KOPT-K1 (cell line): ENCODE results near the gene ARFIP2.

Source experiments
- H3K27ac ChIP-seq: fragments of 200-600 bp; sonication (generic); 2 replicates; pipeline ENCODE4 v1.5.1; 2016; ENCODE audit warnings: antibody characterized with exemption, mild to moderate bottlenecking, low read depth, low read length; ENCODE audit not compliant: poor library complexity, severe bottlenecking
- H3K36me3 ChIP-seq: fragments of 200-600 bp; sonication (generic); 2 replicates; pipeline ENCODE4 v1.5.1; 2017; ENCODE audit warnings: antibody characterized with exemption, mild to moderate bottlenecking, low read length, moderate library complexity; ENCODE audit not compliant: insufficient read depth
- H3K9me3 ChIP-seq: fragments of 200-600 bp; sonication (generic); 2 replicates; pipeline ENCODE4 v1.5.1; 2017; ENCODE audit warnings: antibody characterized with exemption, low read length, mild to moderate bottlenecking; ENCODE audit not compliant: insufficient read depth, poor library complexity, severe bottlenecking

ARFIP2 gene

DNA sequence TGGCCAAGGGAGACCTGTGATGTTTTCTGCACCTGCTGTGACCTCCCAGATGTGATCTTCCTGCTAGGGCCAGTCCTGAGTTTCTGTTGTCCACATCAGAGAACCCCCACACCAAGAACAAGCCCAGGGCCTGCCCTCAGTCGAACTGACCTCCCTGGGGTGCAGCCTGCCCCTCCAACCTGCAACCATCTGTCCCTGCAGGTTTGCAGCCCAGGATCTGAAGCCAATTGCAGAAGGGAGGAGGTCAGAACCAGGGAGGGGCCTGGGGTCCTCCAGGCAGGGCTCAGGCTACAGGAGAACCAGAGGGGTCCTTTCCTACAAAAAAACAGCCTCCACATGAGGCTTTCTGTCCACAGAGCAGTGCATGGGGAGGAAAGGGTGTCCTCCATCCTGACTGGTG lies 8.2 kb downstream of the ARFIP2 start:
- Histone ChIP-seq H3K27ac (no peak overlapping the region), H3K9me3 (no peaks in the 10 kb centered on the region), H3K36me3 (peaks cover 15% of the 10 kb centered on the region)

DNA sequence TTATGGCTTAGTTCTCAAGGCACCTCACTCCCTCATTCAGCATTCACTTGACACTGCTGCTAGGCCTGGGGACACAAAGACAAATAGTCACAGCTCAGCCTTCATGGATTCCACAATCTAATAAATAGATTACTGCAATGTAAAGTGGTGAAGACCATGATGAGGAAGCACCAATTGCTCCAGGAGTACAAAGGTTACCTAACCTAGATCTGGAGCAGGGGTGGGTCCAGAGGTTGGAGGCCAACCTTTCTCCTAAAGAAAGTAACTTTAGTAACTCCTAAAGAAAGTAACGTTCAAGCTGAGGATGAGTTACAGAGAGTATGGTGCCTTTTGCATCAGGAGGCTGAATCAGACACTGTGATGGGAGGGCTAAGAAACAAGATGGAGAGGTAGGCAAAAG lies 11.5 kb downstream of the ARFIP2 start:
- Histone ChIP-seq H3K9me3 (no peaks in the 10 kb centered on the region), H3K27ac (no peak overlapping the region), H3K36me3 (no peaks in the 10 kb centered on the region)

DNA sequence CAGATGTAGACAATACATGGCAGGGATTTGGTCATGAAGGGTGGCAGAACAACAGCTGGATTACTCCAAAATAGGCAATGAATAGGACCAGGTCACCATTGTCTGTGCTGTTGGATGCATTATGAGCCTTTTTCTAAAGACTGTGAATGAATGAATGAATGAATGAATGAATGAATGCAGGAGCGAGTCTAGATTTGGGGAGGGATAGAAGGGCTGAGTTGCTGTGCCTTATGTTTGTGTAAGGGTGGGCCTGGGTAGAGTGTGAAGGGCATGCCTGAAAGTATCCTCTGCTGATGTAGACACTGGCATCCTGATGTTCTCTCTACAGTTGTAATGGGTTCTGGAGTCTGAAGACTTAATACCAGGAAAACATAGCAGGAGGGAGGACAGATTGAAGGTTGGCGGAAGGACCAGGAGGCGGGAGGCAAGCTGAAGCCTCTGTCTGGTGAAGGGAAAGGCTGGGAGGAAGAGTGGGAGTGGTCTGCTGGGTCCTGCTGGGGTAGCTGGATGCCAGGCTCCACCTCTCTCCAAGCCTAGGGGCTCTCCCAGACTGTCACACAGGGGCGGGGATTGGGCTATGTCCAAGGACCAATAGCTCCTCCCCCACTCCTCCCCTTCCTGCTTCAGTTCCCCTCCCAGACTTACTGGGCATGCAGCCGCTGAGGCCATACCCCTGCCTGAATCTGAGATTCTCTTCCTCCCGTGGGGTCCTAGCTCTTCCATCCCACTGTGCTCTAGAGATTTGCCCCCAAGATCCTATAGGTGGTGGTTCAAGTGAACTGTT lies 12.2 kb downstream of the ARFIP2 start:
- no peak overlapping the region for H3K27ac ChIP-seq

GRCh38 chr11:6459099-6459450 lies 22.1 kb downstream of the ARFIP2 start:
- Histone ChIP-seq H3K36me3 (no peaks in the 10 kb centered on the region), H3K9me3 (no peaks in the 10 kb centered on the region), H3K27ac (no peak overlapping the region)

More for the DNA sequence above, 12.2 kb downstream of the ARFIP2 start:
- H3K9me3 ChIP-seq: no peaks in the 10 kb centered on the region
- H3K36me3 ChIP-seq: no peaks in the 10 kb centered on the region

GRCh38 chr11:6458352-6459098 lies 22.6 kb downstream of the ARFIP2 start:
- Histone ChIP-seq H3K9me3 (no peaks in the 10 kb centered on the region), H3K27ac (no peak overlapping the region), H3K36me3 (no peaks in the 10 kb centered on the region)

DNA sequence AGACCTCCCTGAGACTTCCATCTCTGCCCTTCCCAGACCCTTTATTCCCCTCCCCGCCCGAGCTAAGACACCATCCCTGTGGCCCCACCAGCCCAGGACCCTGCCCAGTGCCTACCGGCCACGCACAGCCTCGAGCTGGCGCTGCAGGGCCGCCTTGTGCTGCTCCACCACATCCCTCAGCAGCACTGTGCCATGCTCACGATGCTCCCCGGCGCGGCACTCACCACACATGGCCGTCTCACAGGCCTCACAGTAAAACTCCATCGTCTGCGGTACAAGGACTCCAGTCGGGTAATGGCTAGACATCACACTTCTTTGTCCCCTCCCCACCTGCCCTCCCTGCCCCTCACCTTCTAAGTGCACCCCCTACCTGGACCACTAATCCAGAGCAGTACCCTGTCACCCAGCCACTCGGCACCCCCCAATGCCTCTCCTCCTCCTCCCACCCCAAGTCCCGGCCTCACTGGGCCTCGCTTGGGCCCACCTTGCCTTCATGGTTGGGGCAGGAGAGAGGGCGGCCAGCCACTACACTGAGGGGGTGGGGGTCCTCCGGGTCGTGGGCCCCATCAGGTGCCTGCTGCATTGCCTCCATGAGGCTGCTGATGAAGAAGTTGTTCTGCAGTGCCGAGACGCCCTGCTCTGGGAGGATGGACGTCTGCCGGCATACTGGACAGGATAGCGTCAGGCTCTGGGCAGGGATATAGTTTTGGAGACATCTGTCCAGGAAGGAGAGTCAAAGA lies 23.4 kb downstream of the ARFIP2 start:
- Histone ChIP-seq H3K27ac (no peak overlapping the region), H3K36me3 (no peaks in the 10 kb centered on the region), H3K9me3 (no peaks in the 10 kb centered on the region)

- Histone ChIP-seq H3K9me3 (no peaks in the 10 kb centered on the region), H3K36me3 (no peaks in the 10 kb centered on the region), H3K27ac (no peak overlapping the region)
Observed at GRCh38 chr11:6456361-6457073, 24.6 kb downstream of the ARFIP2 start.

DNA sequence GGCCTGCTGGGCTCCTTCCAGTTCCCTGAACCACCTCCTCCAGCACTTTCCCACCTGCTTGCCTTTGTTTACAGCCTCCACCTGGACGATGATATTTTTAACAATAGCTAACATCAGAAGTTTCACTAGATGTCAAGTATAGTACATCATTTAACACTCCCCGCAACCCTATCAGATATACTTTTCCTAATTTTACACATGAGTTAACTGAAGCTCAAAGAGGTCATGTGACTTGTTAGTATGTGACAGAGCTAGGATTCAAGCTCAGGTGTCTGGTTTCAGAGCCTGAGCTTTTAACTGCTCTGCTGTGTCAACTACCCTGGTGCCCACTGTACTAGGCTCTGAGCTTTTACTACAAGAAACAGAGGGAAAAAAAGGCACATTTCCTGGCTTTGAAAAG lies 26.1 kb downstream of the ARFIP2 start:
- Histone ChIP-seq H3K27ac (no peak overlapping the region), H3K36me3 (no peaks in the 10 kb centered on the region), H3K9me3 (no peaks in the 10 kb centered on the region)

GRCh38 chr11:6453152-6453551 lies 28.0 kb downstream of the ARFIP2 start:
- no peak overlapping the region for H3K27ac ChIP-seq
- H3K9me3 ChIP-seq: no peaks in the 10 kb centered on the region
- H3K36me3 ChIP-seq: no peaks in the 10 kb centered on the region

DNA sequence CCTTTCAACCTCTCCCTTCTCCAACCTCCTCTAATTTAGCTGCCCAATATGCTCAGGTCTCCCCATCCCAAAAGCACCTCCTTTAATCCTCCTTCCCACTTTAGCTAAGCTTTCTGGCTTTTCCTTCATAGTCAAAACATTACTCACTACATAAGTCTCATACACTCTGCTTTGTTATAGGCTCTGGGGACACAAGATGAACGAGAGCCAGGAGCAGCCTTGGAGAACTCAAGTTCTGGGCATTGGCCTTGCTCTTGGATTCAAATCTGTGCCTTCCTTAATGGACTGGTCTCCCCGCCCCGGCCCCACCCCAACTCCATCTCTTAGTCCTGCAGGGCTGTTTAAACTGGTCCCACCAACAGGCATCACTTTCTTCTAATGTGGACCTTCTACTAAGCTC lies 28.9 kb downstream of the ARFIP2 start:
- H3K9me3 ChIP-seq: no peaks in the 10 kb centered on the region
- H3K36me3 ChIP-seq: no peaks in the 10 kb centered on the region
- no peak overlapping the region for H3K27ac ChIP-seq

- Histone ChIP-seq H3K36me3 (no peaks in the 10 kb centered on the region), H3K27ac (no peak overlapping the region), H3K9me3 (no peaks in the 10 kb centered on the region)
Observed at GRCh38 chr11:6448574-6448973, 32.6 kb downstream of the ARFIP2 start.

DNA sequence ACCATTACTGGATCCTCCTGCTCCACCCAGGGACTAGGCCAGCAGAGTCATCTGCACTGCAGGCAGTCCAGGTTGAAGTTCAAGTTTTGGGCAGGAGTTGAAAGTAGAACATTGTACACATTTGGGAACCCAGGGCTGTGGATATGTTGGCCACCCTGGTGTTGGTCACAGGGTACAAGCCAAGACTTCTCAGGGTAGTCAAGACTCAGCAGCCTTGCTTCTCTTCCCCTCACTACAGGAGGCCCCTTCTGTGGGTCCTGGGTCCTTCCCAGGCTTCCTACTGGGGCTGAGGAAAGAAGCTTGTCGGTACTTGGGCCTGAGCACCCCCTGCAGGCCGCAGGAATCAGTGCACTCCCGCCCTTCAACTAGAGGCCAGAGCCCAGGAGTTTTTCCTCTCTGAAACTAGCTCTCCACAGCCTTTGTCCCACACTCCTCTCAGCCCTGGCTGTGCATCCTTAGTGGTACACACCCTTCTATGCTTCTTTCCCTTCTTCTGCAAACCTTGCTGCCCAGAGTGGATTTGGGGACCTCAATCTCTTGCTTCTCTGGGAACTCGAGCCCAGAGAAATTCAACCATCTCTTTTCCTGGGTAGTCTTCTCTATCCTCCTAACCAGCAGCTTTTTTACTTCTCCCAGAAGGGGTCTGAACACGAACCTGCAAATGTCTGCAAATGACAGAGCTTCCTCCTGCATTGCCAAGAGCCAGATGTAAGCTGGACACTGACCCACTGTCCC lies 37.7 kb downstream of the ARFIP2 start:
- no peaks in the 10 kb centered on the region for H3K9me3 ChIP-seq
- H3K36me3 ChIP-seq: no peaks in the 10 kb centered on the region
- H3K27ac ChIP-seq: no peak overlapping the region

- H3K36me3 ChIP-seq: no peaks in the 10 kb centered on the region
- H3K27ac ChIP-seq: no peak overlapping the region
- no peaks in the 10 kb centered on the region for H3K9me3 ChIP-seq
Observed at GRCh38 chr11:6442441-6442840, 38.7 kb downstream of the ARFIP2 start.

DNA sequence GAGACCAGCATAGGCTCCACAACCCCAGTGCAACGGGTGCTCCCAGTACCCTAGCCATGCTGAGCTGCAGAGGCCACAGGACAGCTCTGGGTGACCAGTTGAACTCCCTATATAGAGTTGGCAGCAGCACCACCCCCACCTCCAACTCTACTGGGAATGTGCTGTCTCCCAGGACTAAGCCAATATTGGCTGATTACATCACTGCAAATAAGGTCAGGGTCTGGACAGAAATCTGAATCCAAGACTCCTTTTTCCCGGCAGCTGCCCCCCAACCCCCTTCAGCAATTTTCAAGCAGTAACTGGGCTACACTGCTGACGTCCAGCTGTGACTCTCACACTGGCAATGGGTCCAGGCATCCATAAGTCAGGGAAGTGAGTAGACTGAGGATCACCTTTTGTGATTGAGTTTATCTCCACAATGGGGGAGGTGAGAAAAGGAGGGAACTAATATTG lies 40.2 kb downstream of the ARFIP2 start, which contains the start of gene HPX:
Gene HPX (minus strand): TSS at position 82 of the 453 bp plus-strand sequence. CDS start 24 bp downstream, at position 58.
- no peaks in the 10 kb centered on the region for H3K9me3 ChIP-seq
- H3K27ac ChIP-seq: no peak within 1 kb of the TSS
- no peaks in the 10 kb centered on the region for H3K36me3 ChIP-seq
